ENCODE data around the gene SLC1A2.

- TF ChIP-seq ZFP3 (CRISPR knock-in tag; IDR thresholded peaks at IDR 0.05) = peak; percentile 96
- TF ChIP-seq RARB (CRISPR knock-in tag; IDR thresholded peaks at IDR 0.05) = no peak
- no peak for TF ChIP-seq TOX (CRISPR knock-in tag; IDR thresholded peaks at IDR 0.05; ENCODE audit: borderline replicate concordance)
- no peak for TF ChIP-seq ZC3H10 (CRISPR knock-in tag; IDR thresholded peaks at IDR 0.05)
- no peak for TF ChIP-seq ZNF70 (CRISPR knock-in tag; IDR thresholded peaks at IDR 0.05)
- no peak for TF ChIP-seq CREB5 (CRISPR knock-in tag; IDR thresholded peaks at IDR 0.05; ENCODE audit: low read depth)
- TF ChIP-seq, protein P1, sequence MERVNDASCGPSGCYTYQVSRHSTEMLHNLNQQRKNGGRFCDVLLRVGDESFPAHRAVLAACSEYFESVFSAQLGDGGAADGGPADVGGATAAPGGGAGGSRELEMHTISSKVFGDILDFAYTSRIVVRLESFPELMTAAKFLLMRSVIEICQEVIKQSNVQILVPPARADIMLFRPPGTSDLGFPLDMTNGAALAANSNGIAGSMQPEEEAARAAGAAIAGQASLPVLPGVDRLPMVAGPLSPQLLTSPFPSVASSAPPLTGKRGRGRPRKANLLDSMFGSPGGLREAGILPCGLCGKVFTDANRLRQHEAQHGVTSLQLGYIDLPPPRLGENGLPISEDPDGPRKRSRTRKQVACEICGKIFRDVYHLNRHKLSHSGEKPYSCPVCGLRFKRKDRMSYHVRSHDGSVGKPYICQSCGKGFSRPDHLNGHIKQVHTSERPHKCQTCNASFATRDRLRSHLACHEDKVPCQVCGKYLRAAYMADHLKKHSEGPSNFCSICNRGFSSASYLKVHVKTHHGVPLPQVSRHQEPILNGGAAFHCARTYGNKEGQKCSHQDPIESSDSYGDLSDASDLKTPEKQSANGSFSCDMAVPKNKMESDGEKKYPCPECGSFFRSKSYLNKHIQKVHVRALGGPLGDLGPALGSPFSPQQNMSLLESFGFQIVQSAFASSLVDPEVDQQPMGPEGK (CRISPR knock-in tag; IDR thresholded peaks at IDR 0.05; ENCODE audit: borderline replicate concordance) = no peak
- no peak for TF ChIP-seq TCF4 (CRISPR knock-in tag; IDR thresholded peaks at IDR 0.05; ENCODE audit: borderline replicate concordance)
Observed at GRCh38 chr11:35365395-35365794, 54.0 kb downstream of the SLC1A2 start.

Measured in SK-N-SH treated with all-trans-retinoic acid at 6 μM for 48 hours (cell line).